Neural cell (in vitro differentiated cells): Measurements from ENCODE around the gene LSM5. TPM values are rescaled to one million over a fixed set of nuclear protein-coding genes. Genes with fewer than 3 reads are reported as not detected.

Source experiments
- H2AFZ ChIP-seq: fragments of 200-600, 300-800 bp; sonication (generic), shearing (Covaris generic); 2 replicates; pipeline ENCODE4 v1.6.0; 2014; ENCODE audit warnings: low read depth, mild to moderate bottlenecking, antibody characterized with exemption, low read length, moderate library complexity
- H3F3A ChIP-seq: fragments of 200-600 bp; shearing (Covaris generic); 2 replicates; pipeline ENCODE4 v1.6.1; 2016; ENCODE audit warnings: mild to moderate bottlenecking, moderate library complexity, mixed read lengths, antibody characterized with exemption, low read length; ENCODE audit not compliant: insufficient read depth, poor library complexity, severe bottlenecking
- H3K27ac ChIP-seq: fragments of 200-600, 300-800 bp; sonication (generic), shearing (Covaris generic); 2 replicates; pipeline ENCODE4 v1.5.1; 2014; ENCODE audit warnings: mild to moderate bottlenecking, low read length, moderate library complexity
- H3K27me3 ChIP-seq: fragments of 300-800, 200-600 bp; sonication (generic), shearing (Covaris generic); 2 replicates; pipeline ENCODE4 v1.6.0; 2014; ENCODE audit warnings: mild to moderate bottlenecking, low read depth, low read length, moderate library complexity; ENCODE audit not compliant: insufficient read depth
- H3K36me3 ChIP-seq: fragments of 300-800, 200-600 bp; sonication (generic), shearing (Covaris generic); 2 replicates; pipeline ENCODE4 v1.5.1; 2014; ENCODE audit warnings: mild to moderate bottlenecking, antibody characterized with exemption, low read length, moderate library complexity; ENCODE audit not compliant: insufficient read depth
- H3K4me2 ChIP-seq: fragments of 300-800, 200-600 bp; sonication (generic), shearing (Covaris generic); 2 replicates; pipeline ENCODE4 v1.6.0; 2014; ENCODE audit warnings: mild to moderate bottlenecking, low read length
- H3K4me3 ChIP-seq: fragments of 300-800, 200-600 bp; sonication (generic), shearing (Covaris generic); 2 replicates; pipeline ENCODE4 v1.5.1; 2014; ENCODE audit warnings: mild to moderate bottlenecking, low read length, moderate library complexity
- H3K79me2 ChIP-seq: fragments of 200-600 bp; shearing (Covaris generic); replicated peaks from 2 replicates; pipeline ENCODE4 v1.6.0; 2014; ENCODE audit warnings: mild to moderate bottlenecking, low read length, moderate library complexity; ENCODE audit not compliant: insufficient read depth
- H3K9ac ChIP-seq: fragments of 300-800, 200-600 bp; sonication (generic), shearing (Covaris generic); 2 replicates; pipeline ENCODE4 v1.6.1; 2016; ENCODE audit warnings: mild to moderate bottlenecking, low read length, mixed read lengths
- H3K9me2 ChIP-seq: fragments of 200-600 bp; shearing (Covaris generic); 2 replicates; pipeline ENCODE4 v1.6.1; 2016; ENCODE audit warnings: mild to moderate bottlenecking, low read length, mixed read lengths; ENCODE audit not compliant: insufficient read depth
- H3K9me3 ChIP-seq: fragments of 200-600, 300-800 bp; sonication (generic), shearing (Covaris generic); 2 replicates; pipeline ENCODE4 v1.6.1; 2016; ENCODE audit warnings: mild to moderate bottlenecking, mixed run types, low read length, moderate library complexity, mixed read lengths
- H4K20me1 ChIP-seq: fragments of 200-600 bp; shearing (Covaris generic); 2 replicates; pipeline ENCODE4 v1.6.1; 2016; ENCODE audit warnings: mild to moderate bottlenecking, mixed run types; ENCODE audit not compliant: insufficient read depth
- CTCF ChIP-seq: fragments of 450-650 bp; IDR thresholded peaks from 2 replicates; pipeline ENCODE4 v1.5.1; 2014; ENCODE audit warnings: antibody characterized with exemption, mild to moderate bottlenecking, moderate library complexity; ENCODE audit not compliant: poor library complexity, severe bottlenecking
- EP300 ChIP-seq: fragments of 450-650 bp; conservative IDR thresholded peaks from 2 replicates; pipeline ENCODE4 v1.6.1; 2014; ENCODE audit warnings: antibody characterized with exemption, mild to moderate bottlenecking, moderate library complexity; ENCODE audit not compliant: poor library complexity, severe bottlenecking
- EZH2 ChIP-seq: fragments of 200-600, 300-800 bp; shearing (Covaris generic), sonication (generic); IDR thresholded peaks from 2 replicates; pipeline ENCODE4 v1.6.1; 2014; ENCODE audit warnings: antibody characterized with exemption, low read length, borderline replicate concordance, mild to moderate bottlenecking; ENCODE audit not compliant: insufficient read depth, poor library complexity, severe bottlenecking
- MXI1 ChIP-seq: fragments of 450-650 bp; conservative IDR thresholded peaks from 2 replicates; pipeline ENCODE4 v1.6.1; 2014; ENCODE audit warnings: antibody characterized with exemption, mild to moderate bottlenecking; ENCODE audit not compliant: poor library complexity, severe bottlenecking
- POLR2AphosphoS5 ChIP-seq: IDR thresholded peaks from 2 replicates; pipeline ENCODE4 v1.6.1; 2012
- RAD21 ChIP-seq: fragments of 450-650 bp; conservative IDR thresholded peaks from 2 replicates; pipeline ENCODE4 v1.6.1; 2014; ENCODE audit warnings: antibody characterized with exemption, mild to moderate bottlenecking, moderate library complexity
- REST ChIP-seq: IDR thresholded peaks from 2 replicates; pipeline ENCODE4 v1.6.1; 2012; ENCODE audit warnings: borderline replicate concordance
- SMC3 ChIP-seq: fragments of 450-650 bp; conservative IDR thresholded peaks from 2 replicates; pipeline ENCODE4 v1.6.1; 2014; ENCODE audit warnings: antibody characterized with exemption, mild to moderate bottlenecking, moderate library complexity; ENCODE audit not compliant: poor library complexity
- TAF1 ChIP-seq: IDR thresholded peaks from 2 replicates; pipeline ENCODE4 v1.6.1; 2012; ENCODE audit warnings: low read depth
- polyA plus RNA-seq: library from polyadenylated mRNA; depleted of rRNA; stranded (reverse); fragments of >200 nt; gene quantifications from 2 replicates; pipeline ENCODE4 v1.2.3, GENCODE V29; 2014

Gene LSM5
- polyA plus RNA-seq, 1 donor from 2014 or later: 100 TPM

GRCh38 chr7:32532086-32532485 lies 41.9 kb upstream of the LSM5 start:
- Histone ChIP-seq H3K4me3 (no peak overlapping the region), H3K9me2 (no peaks in the 10 kb centered on the region), H3F3A (no peaks in the 10 kb centered on the region), H3K9ac (no peak overlapping the region), H3K27ac (no peak overlapping the region), H3K79me2 (peaks cover 4% of the 10 kb centered on the region), H3K27me3 (no peaks in the 10 kb centered on the region), H2AFZ (no peak overlapping the region), H3K36me3 (no peaks in the 10 kb centered on the region), H3K9me3 (no peaks in the 10 kb centered on the region), H3K4me2 (no peak overlapping the region), H4K20me1 (no peaks in the 10 kb centered on the region)
- TF ChIP-seq EZH2 (no peak), SMC3 (no peak), RAD21 (no peak), REST (no peak), POLR2AphosphoS5 (no peak), EP300 (no peak), TAF1 (no peak), CTCF (no peak), MXI1 (no peak)

GRCh38 chr7:32531402-32531801 lies 41.2 kb upstream of the LSM5 start:
- no peak overlapping the region for H3K9ac ChIP-seq
- H3K9me3 ChIP-seq: no peaks in the 10 kb centered on the region
- peaks cover 4% of the 10 kb centered on the region for H3K79me2 ChIP-seq
- no peaks in the 10 kb centered on the region for H3F3A ChIP-seq
- no peaks in the 10 kb centered on the region for H4K20me1 ChIP-seq
- no peak overlapping the region for H3K4me3 ChIP-seq
- H3K27ac ChIP-seq: no peak overlapping the region
- no peak overlapping the region for H2AFZ ChIP-seq
- no peak overlapping the region for H3K4me2 ChIP-seq
- no peak for TF ChIP-seq REST
- no peak for TF ChIP-seq EZH2
- TF ChIP-seq EP300: no peak
- TF ChIP-seq MXI1: no peak
- TF ChIP-seq TAF1: no peak
- no peak for TF ChIP-seq POLR2AphosphoS5
- no peak for TF ChIP-seq SMC3
- TF ChIP-seq CTCF: no peak
- no peak for TF ChIP-seq RAD21
- no peaks in the 10 kb centered on the region for H3K36me3 ChIP-seq
- H3K27me3 ChIP-seq: no peaks in the 10 kb centered on the region
- no peaks in the 10 kb centered on the region for H3K9me2 ChIP-seq
